WTC11 (cell line): ENCODE results near the gene GLYR1. TPM values are rescaled to one million over a fixed set of nuclear protein-coding genes. Genes with fewer than 3 reads are reported as not detected.
A peak's percentile ranks its signal among the peaks of the same experiment; 100 is the strongest.

Experiments used
- ATAC-seq: fragments of 200-7000 bp; cut with Tn5 transposase; 2 replicates; pipeline ENCODE4 v1.10.0; 2021; ENCODE audit warnings: mild to moderate bottlenecking, moderate library complexity
- CTCF ChIA-PET: fragments of 300-600 bp; sonication (Branson Sonifier 250); formaldehyde crosslinking; loops from one replicate; lab custom pipeline; 2021; ENCODE audit warnings: antibody characterized with exemption; lab: Charles Lee
- POLR2A ChIA-PET: fragments of 350-600 bp; sonication (Branson Sonifier 250); formaldehyde crosslinking; loops from one replicate; lab custom pipeline; 2021; ENCODE audit warnings: antibody characterized with exemption; lab: Charles Lee
- DNase-seq: peaks from one replicate; pipeline ENCODE4 v3.0.0; 2021; ENCODE audit warnings: low spot score
- H3K27ac Mint-ChIP-seq: 2 replicates; pipeline ENCODE4 v1.8.0; 2021; ENCODE audit warnings: mixed read lengths
- H3K27me3 Mint-ChIP-seq: 2 replicates; pipeline ENCODE4 v1.8.0; 2021; ENCODE audit warnings: low read depth, mild to moderate bottlenecking, moderate library complexity, mixed read lengths
- H3K36me3 Mint-ChIP-seq: 2 replicates; pipeline ENCODE4 v1.8.0; 2021; ENCODE audit warnings: mixed read lengths
- H3K4me1 Mint-ChIP-seq: 2 replicates; pipeline ENCODE4 v1.8.0; 2022; ENCODE audit warnings: mixed read lengths
- H3K4me3 Mint-ChIP-seq: 2 replicates; pipeline ENCODE4 v1.8.0; 2021; ENCODE audit warnings: mild to moderate bottlenecking, moderate library complexity, mixed read lengths
- H3K9me3 Mint-ChIP-seq: 2 replicates; pipeline ENCODE4 v1.8.0; 2021; ENCODE audit warnings: mixed read lengths
- ESRRA ChIP-seq: sonication (generic); formaldehyde crosslinking; IDR thresholded peaks from 2 replicates; pipeline ENCODE4 v1.8.1; 2022; ENCODE audit warnings: mild to moderate bottlenecking, missing genetic modification reagents, borderline replicate concordance
- FOXK1 ChIP-seq: sonication (generic); formaldehyde crosslinking; IDR thresholded peaks from 2 replicates; pipeline ENCODE4 v1.8.0; 2022; ENCODE audit warnings: mild to moderate bottlenecking, moderate library complexity, missing genetic modification reagents
- GABPB1 ChIP-seq: sonication (generic); formaldehyde crosslinking; IDR thresholded peaks from 2 replicates; pipeline ENCODE4 v1.8.1; 2023; ENCODE audit warnings: mild to moderate bottlenecking, missing genetic modification reagents
- GRHL2 ChIP-seq: fragments of 250-450 bp; sonication (Bioruptor Pico); IDR thresholded peaks from 2 replicates; pipeline ENCODE4 v1.8.0; 2022; ENCODE audit warnings: mild to moderate bottlenecking, moderate library complexity; ENCODE audit not compliant: insufficient replicate concordance, severe bottlenecking
- GTF2I ChIP-seq: fragments of 250-450 bp; sonication (Bioruptor Pico); conservative IDR thresholded peaks from 2 replicates; pipeline ENCODE4 v1.4.0; 2021; ENCODE audit warnings: mild to moderate bottlenecking
- NFYB ChIP-seq: sonication (generic); formaldehyde crosslinking; conservative IDR thresholded peaks from 2 replicates; pipeline ENCODE4 v1.8.0; 2022; ENCODE audit warnings: low read depth, missing genetic modification reagents
- NR1H2 ChIP-seq: sonication (generic); formaldehyde crosslinking; IDR thresholded peaks from 2 replicates; pipeline ENCODE4 v1.9.0; 2021; ENCODE audit warnings: mild to moderate bottlenecking, moderate library complexity, missing genetic modification reagents
- SMAD4 ChIP-seq: sonication (generic); formaldehyde crosslinking; IDR thresholded peaks from 2 replicates; pipeline ENCODE4 v1.8.0; 2022; ENCODE audit warnings: mild to moderate bottlenecking, missing genetic modification reagents
- SOX15 ChIP-seq: fragments of 250-450 bp; sonication (Bioruptor Pico); IDR thresholded peaks from 2 replicates; pipeline ENCODE4 v1.9.0; 2021; ENCODE audit warnings: mild to moderate bottlenecking
- SP1 ChIP-seq: sonication (generic); formaldehyde crosslinking; conservative IDR thresholded peaks from 2 replicates; pipeline ENCODE4 v1.8.1; 2022; ENCODE audit warnings: missing genetic modification reagents
- TCF7 ChIP-seq: sonication (generic); formaldehyde crosslinking; IDR thresholded peaks from 2 replicates; pipeline ENCODE4 v1.8.0; 2022; ENCODE audit warnings: mild to moderate bottlenecking, low read depth, missing genetic modification reagents, moderate library complexity
- TEAD1 ChIP-seq: sonication (generic); formaldehyde crosslinking; IDR thresholded peaks from 2 replicates; pipeline ENCODE4 v1.8.0; 2022; ENCODE audit warnings: mild to moderate bottlenecking, missing genetic modification reagents
- TP53 ChIP-seq: sonication (generic); formaldehyde crosslinking; IDR thresholded peaks from 2 replicates; pipeline ENCODE4 v1.8.1; 2023; ENCODE audit warnings: mild to moderate bottlenecking, missing genetic modification reagents
- ZNF396 ChIP-seq: fragments of 250-450 bp; sonication (Bioruptor Pico); IDR thresholded peaks from 2 replicates; pipeline ENCODE4 v1.8.0; 2021; ENCODE audit warnings: mild to moderate bottlenecking, moderate library complexity, borderline replicate concordance
- total RNA-seq: library from RNA; stranded (reverse); gene quantifications from 3 replicates; pipeline ENCODE4 v1.2.3, GENCODE V29; 2021
- TF ChIP-seq, protein P1 (sequence below): sonication (generic); formaldehyde crosslinking; IDR thresholded peaks from 2 replicates; pipeline ENCODE4 v1.8.1; 2022; ENCODE audit warnings: missing genetic modification reagents, borderline replicate concordance
- TF ChIP-seq, protein P2 (sequence below): fragments of 250-450 bp; sonication (Bioruptor Pico); IDR thresholded peaks from 2 replicates; pipeline ENCODE4 v1.9.0; 2021; ENCODE audit warnings: mild to moderate bottlenecking
- TF ChIP-seq, protein P3 (sequence below): sonication (generic); formaldehyde crosslinking; IDR thresholded peaks from 2 replicates; pipeline ENCODE4 v1.8.0; 2022; ENCODE audit warnings: mild to moderate bottlenecking, missing genetic modification reagents
- TF ChIP-seq, protein P4 (sequence below): sonication (generic); formaldehyde crosslinking; IDR thresholded peaks from 2 replicates; pipeline ENCODE4 v1.8.0; 2023; ENCODE audit warnings: missing genetic modification reagents, mild to moderate bottlenecking, borderline replicate concordance

The GLYR1 gene
- total RNA-seq, 1 experiment from 2014 or later = 103 TPM

DNA sequence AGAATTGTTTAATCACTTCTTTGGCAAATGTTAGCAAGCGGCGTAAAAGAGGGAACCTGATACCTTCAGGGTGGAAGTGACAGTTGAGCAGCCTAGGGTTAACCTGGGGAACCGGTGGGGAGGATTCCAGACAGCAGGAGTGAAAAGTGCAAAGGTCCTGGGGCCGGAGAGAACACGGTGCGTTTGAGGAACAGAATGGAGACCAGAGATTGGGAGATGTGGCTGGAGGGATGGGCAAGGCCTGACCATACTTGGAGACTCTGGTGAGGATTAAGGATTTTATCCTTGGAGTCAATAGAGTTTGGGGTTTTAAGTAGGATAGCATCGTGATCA is 77.8 kb downstream of the GLYR1 start:
- TF ChIP-seq NR1H2 (CRISPR knock-in tag) = no peak
- TF ChIP-seq ZNF396 = no peak
- TF ChIP-seq SMAD4 = no peak
- TF ChIP-seq, protein P1, sequence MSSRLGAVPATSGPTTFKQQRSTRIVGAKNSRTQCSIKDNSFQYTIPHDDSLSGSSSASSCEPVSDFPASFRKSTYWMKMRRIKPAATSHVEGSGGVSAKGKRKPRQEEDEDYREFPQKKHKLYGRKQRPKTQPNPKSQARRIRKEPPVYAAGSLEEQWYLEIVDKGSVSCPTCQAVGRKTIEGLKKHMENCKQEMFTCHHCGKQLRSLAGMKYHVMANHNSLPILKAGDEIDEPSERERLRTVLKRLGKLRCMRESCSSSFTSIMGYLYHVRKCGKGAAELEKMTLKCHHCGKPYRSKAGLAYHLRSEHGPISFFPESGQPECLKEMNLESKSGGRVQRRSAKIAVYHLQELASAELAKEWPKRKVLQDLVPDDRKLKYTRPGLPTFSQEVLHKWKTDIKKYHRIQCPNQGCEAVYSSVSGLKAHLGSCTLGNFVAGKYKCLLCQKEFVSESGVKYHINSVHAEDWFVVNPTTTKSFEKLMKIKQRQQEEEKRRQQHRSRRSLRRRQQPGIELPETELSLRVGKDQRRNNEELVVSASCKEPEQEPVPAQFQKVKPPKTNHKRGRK (CRISPR knock-in tag) = no peak
- no peak for TF ChIP-seq TP53 (CRISPR knock-in tag)
- TF ChIP-seq, protein P2, sequence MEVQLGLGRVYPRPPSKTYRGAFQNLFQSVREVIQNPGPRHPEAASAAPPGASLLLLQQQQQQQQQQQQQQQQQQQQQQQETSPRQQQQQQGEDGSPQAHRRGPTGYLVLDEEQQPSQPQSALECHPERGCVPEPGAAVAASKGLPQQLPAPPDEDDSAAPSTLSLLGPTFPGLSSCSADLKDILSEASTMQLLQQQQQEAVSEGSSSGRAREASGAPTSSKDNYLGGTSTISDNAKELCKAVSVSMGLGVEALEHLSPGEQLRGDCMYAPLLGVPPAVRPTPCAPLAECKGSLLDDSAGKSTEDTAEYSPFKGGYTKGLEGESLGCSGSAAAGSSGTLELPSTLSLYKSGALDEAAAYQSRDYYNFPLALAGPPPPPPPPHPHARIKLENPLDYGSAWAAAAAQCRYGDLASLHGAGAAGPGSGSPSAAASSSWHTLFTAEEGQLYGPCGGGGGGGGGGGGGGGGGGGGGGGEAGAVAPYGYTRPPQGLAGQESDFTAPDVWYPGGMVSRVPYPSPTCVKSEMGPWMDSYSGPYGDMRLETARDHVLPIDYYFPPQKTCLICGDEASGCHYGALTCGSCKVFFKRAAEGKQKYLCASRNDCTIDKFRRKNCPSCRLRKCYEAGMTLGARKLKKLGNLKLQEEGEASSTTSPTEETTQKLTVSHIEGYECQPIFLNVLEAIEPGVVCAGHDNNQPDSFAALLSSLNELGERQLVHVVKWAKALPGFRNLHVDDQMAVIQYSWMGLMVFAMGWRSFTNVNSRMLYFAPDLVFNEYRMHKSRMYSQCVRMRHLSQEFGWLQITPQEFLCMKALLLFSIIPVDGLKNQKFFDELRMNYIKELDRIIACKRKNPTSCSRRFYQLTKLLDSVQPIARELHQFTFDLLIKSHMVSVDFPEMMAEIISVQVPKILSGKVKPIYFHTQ (CRISPR knock-in tag) = no peak
- TF ChIP-seq NFYB = no peak
- TF ChIP-seq TCF7 (CRISPR knock-in tag) = no peak
- Mint-ChIP-seq H3K4me1 (peaks cover 17% of the 10 kb centered on the region), H3K27me3 (no peaks in the 10 kb centered on the region), H3K36me3 (no peaks in the 10 kb centered on the region), H3K4me3 (peak overlapping the region; percentile 86), H3K9me3 (no peaks in the 10 kb centered on the region), H3K27ac (peak overlapping the region; percentile 48)
- ATAC-seq (no peak), DNase-seq (no peak)
- POLR2A ChIA-PET = interaction anchor here (1.4 to 3.1 kb wide), 2 partner anchors 33 to 35 kb away, joined by 7 to 16 read pairs; partner anchors contain the start of genes ANKS3, DNAAF8 and ROGDI
- CTCF ChIA-PET = interaction anchor here (0.9 to 1.5 kb wide), 6 partner anchors 9 to 87 kb away, joined by 3 to 7 read pairs (median 4); partner anchors contain the start of genes ANKS3 and DNAAF8

DNA sequence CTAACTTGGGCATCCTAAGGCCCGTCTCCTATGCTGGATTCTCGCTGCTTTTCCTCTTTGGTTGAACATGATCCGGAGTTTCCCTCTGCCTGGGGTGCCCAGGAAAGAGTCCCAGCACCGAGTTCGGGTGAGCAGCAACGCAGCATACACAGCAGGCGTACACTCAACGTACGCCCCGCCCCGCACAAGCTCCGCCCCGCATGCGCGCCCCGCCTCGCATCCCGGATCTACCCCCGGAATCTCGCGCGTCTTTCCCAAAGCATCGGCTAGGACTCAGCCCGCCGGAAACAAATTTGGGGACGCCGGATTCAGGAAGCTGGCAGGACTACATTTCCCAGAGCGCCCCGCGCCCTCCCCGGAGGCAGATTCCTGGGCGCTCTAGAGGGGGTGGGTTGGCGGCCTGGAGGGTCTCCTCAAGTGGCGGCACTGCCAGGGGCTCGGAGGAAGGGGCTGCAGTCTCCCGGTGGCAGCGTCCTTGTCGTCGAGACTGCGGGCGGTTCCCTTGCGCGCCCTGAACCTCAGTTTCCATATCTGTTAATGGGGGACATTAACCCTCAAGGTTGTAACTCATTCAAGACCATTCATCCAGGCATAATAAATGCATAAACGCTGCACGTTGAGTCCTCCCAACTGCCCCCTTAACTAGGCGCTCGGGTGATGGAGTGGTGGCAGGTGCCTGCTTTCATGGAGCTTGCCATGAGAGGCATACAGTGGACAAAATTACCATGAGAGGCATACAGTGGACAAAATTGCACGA is 78.4 kb downstream of the GLYR1 start:
- Mint-ChIP-seq H3K4me1 (peaks cover 17% of the 10 kb centered on the region), H3K36me3 (no peaks in the 10 kb centered on the region; the same call in 1 of the 2 replicates), H3K4me3 (peak overlapping the region; percentile 86), H3K27me3 (no peaks in the 10 kb centered on the region), H3K9me3 (no peaks in the 10 kb centered on the region), H3K27ac (peak overlapping the region; percentile 99)
- DNase-seq (peak; percentile 99), ATAC-seq (peak; percentile 82)
- ChIA-PET POLR2A (interaction anchor here (1.4 to 3.1 kb wide), 2 partner anchors 34 kb away, joined by 7 to 16 read pairs; partner anchors contain the start of genes ANKS3, DNAAF8 and ROGDI), CTCF (interaction anchor here (0.7 to 1.5 kb wide), 9 partner anchors 8 to 272 kb away, joined by 3 to 7 read pairs (median 3); partner anchors contain the start of genes ANKS3, DNAAF8, ROGDI and SEPTIN12)
- TF ChIP-seq SOX15 (CRISPR knock-in tag) (no peak), ESRRA (CRISPR knock-in tag) (no peak), FOXK1 (CRISPR knock-in tag) (peak; percentile 62; the same call in 1 of the 2 replicates), GRHL2 (CRISPR knock-in tag) (no peak), SP1 (peak; percentile 82), GTF2I (CRISPR knock-in tag) (peak; percentile 95), GABPB1 (CRISPR knock-in tag) (peak; percentile 30; the same call in 1 of the 2 replicates), TEAD1 (CRISPR knock-in tag) (peak; percentile 76; the same call in 1 of the 2 replicates)
- TF ChIP-seq, protein P3, sequence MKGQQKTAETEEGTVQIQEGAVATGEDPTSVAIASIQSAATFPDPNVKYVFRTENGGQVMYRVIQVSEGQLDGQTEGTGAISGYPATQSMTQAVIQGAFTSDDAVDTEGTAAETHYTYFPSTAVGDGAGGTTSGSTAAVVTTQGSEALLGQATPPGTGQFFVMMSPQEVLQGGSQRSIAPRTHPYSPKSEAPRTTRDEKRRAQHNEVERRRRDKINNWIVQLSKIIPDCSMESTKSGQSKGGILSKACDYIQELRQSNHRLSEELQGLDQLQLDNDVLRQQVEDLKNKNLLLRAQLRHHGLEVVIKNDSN (CRISPR knock-in tag) = peak; percentile 48; the same call in 1 of the 2 replicates
- TF ChIP-seq, protein P4, sequence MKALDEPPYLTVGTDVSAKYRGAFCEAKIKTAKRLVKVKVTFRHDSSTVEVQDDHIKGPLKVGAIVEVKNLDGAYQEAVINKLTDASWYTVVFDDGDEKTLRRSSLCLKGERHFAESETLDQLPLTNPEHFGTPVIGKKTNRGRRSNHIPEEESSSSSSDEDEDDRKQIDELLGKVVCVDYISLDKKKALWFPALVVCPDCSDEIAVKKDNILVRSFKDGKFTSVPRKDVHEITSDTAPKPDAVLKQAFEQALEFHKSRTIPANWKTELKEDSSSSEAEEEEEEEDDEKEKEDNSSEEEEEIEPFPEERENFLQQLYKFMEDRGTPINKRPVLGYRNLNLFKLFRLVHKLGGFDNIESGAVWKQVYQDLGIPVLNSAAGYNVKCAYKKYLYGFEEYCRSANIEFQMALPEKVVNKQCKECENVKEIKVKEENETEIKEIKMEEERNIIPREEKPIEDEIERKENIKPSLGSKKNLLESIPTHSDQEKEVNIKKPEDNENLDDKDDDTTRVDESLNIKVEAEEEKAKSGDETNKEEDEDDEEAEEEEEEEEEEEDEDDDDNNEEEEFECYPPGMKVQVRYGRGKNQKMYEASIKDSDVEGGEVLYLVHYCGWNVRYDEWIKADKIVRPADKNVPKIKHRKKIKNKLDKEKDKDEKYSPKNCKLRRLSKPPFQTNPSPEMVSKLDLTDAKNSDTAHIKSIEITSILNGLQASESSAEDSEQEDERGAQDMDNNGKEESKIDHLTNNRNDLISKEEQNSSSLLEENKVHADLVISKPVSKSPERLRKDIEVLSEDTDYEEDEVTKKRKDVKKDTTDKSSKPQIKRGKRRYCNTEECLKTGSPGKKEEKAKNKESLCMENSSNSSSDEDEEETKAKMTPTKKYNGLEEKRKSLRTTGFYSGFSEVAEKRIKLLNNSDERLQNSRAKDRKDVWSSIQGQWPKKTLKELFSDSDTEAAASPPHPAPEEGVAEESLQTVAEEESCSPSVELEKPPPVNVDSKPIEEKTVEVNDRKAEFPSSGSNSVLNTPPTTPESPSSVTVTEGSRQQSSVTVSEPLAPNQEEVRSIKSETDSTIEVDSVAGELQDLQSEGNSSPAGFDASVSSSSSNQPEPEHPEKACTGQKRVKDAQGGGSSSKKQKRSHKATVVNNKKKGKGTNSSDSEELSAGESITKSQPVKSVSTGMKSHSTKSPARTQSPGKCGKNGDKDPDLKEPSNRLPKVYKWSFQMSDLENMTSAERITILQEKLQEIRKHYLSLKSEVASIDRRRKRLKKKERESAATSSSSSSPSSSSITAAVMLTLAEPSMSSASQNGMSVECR = peak; percentile 60; the same call in 1 of the 2 replicates
